Measurements from ENCODE around the gene NKAIN4.

DNA sequence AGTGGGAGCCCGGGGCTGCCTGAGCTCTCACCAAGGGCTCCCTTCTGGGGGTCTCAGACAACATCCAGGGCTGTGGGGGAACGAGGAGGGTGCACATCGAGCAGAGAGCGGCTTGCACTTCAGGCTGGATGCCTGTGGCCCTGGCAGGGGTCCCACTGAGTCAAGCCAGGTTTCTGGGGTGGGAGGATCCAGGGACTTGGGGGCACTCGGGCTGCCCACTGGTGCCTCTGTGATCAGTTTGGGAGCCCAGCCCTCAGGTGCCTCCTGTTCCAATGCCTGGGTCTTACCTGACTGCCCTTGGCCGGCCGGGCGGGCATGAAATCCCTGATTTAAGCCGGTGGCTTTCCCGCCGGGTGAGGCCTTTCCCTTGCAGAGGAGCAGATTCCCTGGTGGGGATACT is 39.2 kb upstream of the NKAIN4 start:
- TF ChIP-seq, protein P1, sequence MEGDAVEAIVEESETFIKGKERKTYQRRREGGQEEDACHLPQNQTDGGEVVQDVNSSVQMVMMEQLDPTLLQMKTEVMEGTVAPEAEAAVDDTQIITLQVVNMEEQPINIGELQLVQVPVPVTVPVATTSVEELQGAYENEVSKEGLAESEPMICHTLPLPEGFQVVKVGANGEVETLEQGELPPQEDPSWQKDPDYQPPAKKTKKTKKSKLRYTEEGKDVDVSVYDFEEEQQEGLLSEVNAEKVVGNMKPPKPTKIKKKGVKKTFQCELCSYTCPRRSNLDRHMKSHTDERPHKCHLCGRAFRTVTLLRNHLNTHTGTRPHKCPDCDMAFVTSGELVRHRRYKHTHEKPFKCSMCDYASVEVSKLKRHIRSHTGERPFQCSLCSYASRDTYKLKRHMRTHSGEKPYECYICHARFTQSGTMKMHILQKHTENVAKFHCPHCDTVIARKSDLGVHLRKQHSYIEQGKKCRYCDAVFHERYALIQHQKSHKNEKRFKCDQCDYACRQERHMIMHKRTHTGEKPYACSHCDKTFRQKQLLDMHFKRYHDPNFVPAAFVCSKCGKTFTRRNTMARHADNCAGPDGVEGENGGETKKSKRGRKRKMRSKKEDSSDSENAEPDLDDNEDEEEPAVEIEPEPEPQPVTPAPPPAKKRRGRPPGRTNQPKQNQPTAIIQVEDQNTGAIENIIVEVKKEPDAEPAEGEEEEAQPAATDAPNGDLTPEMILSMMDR (IDR thresholded peaks at IDR 0.05): no peak
- no peak for TF ChIP-seq POLR2A (IDR thresholded peaks at IDR 0.05)
